ENCODE measurements around the gene FYCO1. TPM values are rescaled to one million over a fixed set of nuclear protein-coding genes. Genes with fewer than 3 reads are reported as not detected.

The FYCO1 gene
- total and polyA plus RNA-seq, 9 of the 15 experiments (the other 6 are each of a cell fraction or from before 2014, with no cell fraction given): 2.1 to 13.8 (median 7.4) TPM

DNA sequence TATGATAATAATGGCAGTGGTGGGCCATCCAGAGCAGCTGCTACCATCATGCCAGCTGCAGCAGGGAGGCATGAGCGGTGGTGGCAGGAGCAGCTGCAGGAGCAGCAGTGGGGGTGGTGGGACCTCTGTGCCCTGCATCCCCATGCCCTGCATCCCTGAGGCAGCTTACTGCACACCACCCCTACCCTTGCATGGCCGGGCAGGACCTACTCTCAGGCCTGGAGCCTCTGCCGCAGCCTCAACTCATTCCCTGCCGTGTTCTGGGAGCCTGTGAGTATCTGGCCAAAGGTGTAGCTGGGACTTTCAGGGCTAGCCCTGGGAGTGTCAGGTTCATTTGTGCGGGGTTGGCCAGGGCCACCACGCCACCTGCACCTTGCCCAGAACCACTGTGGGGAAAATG lies 35.0 kb upstream of the FYCO1 start:
- WGBS (ENCODE audit: insufficient coverage, low coverage, missing lambda C conversion rate): 2% methylated on average over 6 of the region's 6 CpGs
- TF ChIP-seq, protein P1, sequence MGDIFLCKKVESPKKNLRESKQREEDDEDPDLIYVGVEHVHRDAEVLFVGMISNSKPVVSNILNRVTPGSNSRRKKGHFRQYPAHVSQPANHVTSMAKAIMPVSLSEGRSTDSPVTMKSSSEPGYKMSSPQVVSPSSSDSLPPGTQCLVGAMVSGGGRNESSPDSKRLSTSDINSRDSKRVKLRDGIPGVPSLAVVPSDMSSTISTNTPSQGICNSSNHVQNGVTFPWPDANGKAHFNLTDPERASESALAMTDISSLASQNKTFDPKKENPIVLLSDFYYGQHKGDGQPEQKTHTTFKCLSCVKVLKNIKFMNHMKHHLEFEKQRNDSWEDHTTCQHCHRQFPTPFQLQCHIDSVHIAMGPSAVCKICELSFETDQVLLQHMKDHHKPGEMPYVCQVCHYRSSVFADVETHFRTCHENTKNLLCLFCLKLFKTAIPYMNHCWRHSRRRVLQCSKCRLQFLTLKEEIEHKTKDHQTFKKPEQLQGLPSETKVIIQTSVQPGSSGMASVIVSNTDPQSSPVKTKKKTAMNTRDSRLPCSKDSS (IDR thresholded peaks at IDR 0.05; ENCODE audit: low read depth, partially characterized antibody): no peak
- TF ChIP-seq LARP7 (IDR thresholded peaks at IDR 0.05): no peak
- no peak for TF ChIP-seq KAT7 (CRISPR knock-in tag; IDR thresholded peaks at IDR 0.05; ENCODE audit: borderline replicate concordance)
- no peak for TF ChIP-seq ZNF197 (CRISPR knock-in tag; IDR thresholded peaks at IDR 0.05; ENCODE audit: low read depth)
- no peak for TF ChIP-seq TBP (optimal IDR thresholded peaks at IDR 0.05; ENCODE audit: low read depth, low read length)
- TF ChIP-seq ZC3H4 (CRISPR knock-in tag; IDR thresholded peaks at IDR 0.05; ENCODE audit: borderline replicate concordance): no peak
- TF ChIP-seq ZSCAN29 (IDR thresholded peaks at IDR 0.05): no peak
- TF ChIP-seq, protein P2, sequence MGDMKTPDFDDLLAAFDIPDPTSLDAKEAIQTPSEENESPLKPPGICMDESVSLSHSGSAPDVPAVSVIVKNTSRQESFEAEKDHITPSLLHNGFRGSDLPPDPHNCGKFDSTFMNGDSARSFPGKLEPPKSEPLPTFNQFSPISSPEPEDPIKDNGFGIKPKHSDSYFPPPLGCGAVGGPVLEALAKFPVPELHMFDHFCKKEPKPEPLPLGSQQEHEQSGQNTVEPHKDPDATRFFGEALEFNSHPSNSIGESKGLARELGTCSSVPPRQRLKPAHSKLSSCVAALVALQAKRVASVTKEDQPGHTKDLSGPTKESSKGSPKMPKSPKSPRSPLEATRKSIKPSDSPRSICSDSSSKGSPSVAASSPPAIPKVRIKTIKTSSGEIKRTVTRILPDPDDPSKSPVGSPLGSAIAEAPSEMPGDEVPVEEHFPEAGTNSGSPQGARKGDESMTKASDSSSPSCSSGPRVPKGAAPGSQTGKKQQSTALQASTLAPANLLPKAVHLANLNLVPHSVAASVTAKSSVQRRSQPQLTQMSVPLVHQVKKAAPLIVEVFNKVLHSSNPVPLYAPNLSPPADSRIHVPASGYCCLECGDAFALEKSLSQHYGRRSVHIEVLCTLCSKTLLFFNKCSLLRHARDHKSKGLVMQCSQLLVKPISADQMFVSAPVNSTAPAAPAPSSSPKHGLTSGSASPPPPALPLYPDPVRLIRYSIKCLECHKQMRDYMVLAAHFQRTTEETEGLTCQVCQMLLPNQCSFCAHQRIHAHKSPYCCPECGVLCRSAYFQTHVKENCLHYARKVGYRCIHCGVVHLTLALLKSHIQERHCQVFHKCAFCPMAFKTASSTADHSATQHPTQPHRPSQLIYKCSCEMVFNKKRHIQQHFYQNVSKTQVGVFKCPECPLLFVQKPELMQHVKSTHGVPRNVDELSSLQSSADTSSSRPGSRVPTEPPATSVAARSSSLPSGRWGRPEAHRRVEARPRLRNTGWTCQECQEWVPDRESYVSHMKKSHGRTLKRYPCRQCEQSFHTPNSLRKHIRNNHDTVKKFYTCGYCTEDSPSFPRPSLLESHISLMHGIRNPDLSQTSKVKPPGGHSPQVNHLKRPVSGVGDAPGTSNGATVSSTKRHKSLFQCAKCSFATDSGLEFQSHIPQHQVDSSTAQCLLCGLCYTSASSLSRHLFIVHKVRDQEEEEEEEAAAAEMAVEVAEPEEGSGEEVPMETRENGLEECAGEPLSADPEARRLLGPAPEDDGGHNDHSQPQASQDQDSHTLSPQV (IDR thresholded peaks at IDR 0.05): no peak
- TF ChIP-seq, protein P3, sequence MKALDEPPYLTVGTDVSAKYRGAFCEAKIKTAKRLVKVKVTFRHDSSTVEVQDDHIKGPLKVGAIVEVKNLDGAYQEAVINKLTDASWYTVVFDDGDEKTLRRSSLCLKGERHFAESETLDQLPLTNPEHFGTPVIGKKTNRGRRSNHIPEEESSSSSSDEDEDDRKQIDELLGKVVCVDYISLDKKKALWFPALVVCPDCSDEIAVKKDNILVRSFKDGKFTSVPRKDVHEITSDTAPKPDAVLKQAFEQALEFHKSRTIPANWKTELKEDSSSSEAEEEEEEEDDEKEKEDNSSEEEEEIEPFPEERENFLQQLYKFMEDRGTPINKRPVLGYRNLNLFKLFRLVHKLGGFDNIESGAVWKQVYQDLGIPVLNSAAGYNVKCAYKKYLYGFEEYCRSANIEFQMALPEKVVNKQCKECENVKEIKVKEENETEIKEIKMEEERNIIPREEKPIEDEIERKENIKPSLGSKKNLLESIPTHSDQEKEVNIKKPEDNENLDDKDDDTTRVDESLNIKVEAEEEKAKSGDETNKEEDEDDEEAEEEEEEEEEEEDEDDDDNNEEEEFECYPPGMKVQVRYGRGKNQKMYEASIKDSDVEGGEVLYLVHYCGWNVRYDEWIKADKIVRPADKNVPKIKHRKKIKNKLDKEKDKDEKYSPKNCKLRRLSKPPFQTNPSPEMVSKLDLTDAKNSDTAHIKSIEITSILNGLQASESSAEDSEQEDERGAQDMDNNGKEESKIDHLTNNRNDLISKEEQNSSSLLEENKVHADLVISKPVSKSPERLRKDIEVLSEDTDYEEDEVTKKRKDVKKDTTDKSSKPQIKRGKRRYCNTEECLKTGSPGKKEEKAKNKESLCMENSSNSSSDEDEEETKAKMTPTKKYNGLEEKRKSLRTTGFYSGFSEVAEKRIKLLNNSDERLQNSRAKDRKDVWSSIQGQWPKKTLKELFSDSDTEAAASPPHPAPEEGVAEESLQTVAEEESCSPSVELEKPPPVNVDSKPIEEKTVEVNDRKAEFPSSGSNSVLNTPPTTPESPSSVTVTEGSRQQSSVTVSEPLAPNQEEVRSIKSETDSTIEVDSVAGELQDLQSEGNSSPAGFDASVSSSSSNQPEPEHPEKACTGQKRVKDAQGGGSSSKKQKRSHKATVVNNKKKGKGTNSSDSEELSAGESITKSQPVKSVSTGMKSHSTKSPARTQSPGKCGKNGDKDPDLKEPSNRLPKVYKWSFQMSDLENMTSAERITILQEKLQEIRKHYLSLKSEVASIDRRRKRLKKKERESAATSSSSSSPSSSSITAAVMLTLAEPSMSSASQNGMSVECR (CRISPR knock-in tag; IDR thresholded peaks at IDR 0.05): no peak
- TF ChIP-seq SRSF9 (IDR thresholded peaks at IDR 0.05; ENCODE audit: borderline replicate concordance, low read depth, low read length): no peak
- TF ChIP-seq ERF (CRISPR knock-in tag; IDR thresholded peaks at IDR 0.05): no peak
- TF ChIP-seq CBX3 (IDR thresholded peaks at IDR 0.05; ENCODE audit: borderline replicate concordance in 1 of 2, low read length in 2 of 2): no peak
- TF ChIP-seq FOS (IDR thresholded peaks at IDR 0.05; ENCODE audit: extremely low read depth, insufficient read length): no peak

More for the DNA sequence above, 35.0 kb upstream of the FYCO1 start:
- no peak for DNase-seq (ENCODE audit: extremely low read depth in 1 of 4, low spot score in 3 of 4)
- Histone ChIP-seq H3K4me2 (ENCODE audit: insufficient read depth, low read length) (no peak overlapping the region), H3K4me1 (replicated peaks in 1 of 2; ENCODE audit: control insufficient read depth in 2 of 2, insufficient read depth in 2 of 2, low read length in 2 of 2) (no peaks in the 10 kb centered on the region; a peak in 1 of 5 replicates), H3K79me2 (ENCODE audit: control insufficient read depth, insufficient read depth, low read length) (no peaks in the 10 kb centered on the region), H2AFZ (ENCODE audit: low read depth, low read length) (no peak overlapping the region), H3K4me3 (no peak overlapping the region), H3K9me1 (ENCODE audit: control insufficient read depth, insufficient read depth, low read length) (no peaks in the 10 kb centered on the region), H3K27ac (ENCODE audit: extremely low read depth, low read depth, low read length) (no peak overlapping the region), H3K27me3 (ENCODE audit: control insufficient read depth in 2 of 2, insufficient read depth in 2 of 2, low read length in 2 of 2) (peaks cover 4 to 24% of the 10 kb centered on the region in 2 experiments; a peak in 4 of 5 replicates), H3K9me3 (replicated peaks; ENCODE audit: control insufficient read depth, insufficient read depth, low read depth, low read length) (peaks cover 4% of the 10 kb centered on the region; the same call in 1 of the 2 replicates), H3K36me3 (ENCODE audit: control insufficient read depth, insufficient read depth, low read length) (no peaks in the 10 kb centered on the region), H4K20me1 (replicated peaks; ENCODE audit: control insufficient read depth, insufficient read depth, low read length) (no peaks in the 10 kb centered on the region), H3K9ac (ENCODE audit: insufficient read depth in 1 of 2, low read depth in 2 of 2, low read length in 2 of 2) (no peak overlapping the region)
- no peak for FAIRE-seq
- no TSS peak for BruUV-seq (replicated peaks)
- in situ Hi-C loops (cut with MboI): no loop called here
- ChIA-PET CTCF (ENCODE audit: low intra/inter-chr PET ratio) (no interaction called here), POLR2A (interaction anchor here (0.7 to 1.1 kb wide), 2 partner anchors 16 to 674 kb away, joined by 3 to 4 read pairs; no protein-coding TSS in a partner anchor)
- intact Hi-C loops (cut with micrococcal nuclease): no loop called here
- ATAC-seq: no peak

Data from K562 (cell line).